ENCODE measurements around the gene ELFN1.
A peak's percentile ranks its signal among the peaks of the same experiment; 100 is the strongest.

The ELFN1 gene

GRCh38 chr7:1754345-1754908, 84.3 kb downstream of the ELFN1 start:
- TF ChIP-seq, protein P1, sequence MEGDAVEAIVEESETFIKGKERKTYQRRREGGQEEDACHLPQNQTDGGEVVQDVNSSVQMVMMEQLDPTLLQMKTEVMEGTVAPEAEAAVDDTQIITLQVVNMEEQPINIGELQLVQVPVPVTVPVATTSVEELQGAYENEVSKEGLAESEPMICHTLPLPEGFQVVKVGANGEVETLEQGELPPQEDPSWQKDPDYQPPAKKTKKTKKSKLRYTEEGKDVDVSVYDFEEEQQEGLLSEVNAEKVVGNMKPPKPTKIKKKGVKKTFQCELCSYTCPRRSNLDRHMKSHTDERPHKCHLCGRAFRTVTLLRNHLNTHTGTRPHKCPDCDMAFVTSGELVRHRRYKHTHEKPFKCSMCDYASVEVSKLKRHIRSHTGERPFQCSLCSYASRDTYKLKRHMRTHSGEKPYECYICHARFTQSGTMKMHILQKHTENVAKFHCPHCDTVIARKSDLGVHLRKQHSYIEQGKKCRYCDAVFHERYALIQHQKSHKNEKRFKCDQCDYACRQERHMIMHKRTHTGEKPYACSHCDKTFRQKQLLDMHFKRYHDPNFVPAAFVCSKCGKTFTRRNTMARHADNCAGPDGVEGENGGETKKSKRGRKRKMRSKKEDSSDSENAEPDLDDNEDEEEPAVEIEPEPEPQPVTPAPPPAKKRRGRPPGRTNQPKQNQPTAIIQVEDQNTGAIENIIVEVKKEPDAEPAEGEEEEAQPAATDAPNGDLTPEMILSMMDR (IDR thresholded peaks at IDR 0.05; ENCODE audit: borderline replicate concordance, insufficient read depth, low read depth, low read length): no peak
- H3K4me3 ChIP-seq (ENCODE audit: low read depth, low read length): no peak overlapping the region

DNA sequence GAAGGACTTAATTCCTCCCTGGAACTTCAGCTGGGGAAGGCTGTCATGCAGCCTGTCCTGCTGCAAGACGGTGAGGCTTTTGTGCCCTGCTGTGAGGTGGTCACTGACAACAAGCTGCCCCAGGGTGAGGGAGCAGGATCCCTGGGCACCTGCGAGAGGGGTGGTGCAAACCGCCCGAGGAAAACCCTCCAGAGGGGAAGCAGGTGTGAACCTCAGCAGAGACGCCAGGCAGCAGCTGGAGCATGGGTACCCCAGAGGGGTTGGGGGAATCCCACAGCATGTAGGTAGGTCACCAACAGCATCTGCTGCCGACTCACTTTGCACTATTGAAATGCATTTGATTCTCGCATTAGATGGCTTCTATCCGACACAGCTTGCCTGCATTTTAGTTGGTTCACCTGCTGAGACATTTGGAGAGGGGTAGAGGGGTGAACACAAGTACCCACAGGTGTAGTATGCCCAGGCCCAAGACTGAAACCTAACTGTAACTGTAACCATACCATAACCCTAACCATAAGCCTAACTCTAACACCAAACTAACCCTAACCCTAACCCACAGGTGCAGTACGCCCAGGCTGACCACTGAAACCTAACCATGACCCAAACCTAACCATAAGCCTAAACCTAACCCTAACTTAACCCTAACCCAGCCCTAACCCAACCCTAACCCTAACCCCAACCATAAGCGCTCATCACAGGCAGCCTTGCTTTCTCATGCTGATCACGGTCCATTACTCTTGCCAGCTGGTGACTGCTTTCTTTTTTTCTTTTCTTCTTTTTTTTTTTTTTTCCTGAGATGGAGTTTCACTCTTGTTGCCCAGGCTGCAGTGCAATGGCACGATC, 85.9 kb downstream of the ELFN1 start:
- TF ChIP-seq, protein P1 (IDR thresholded peaks at IDR 0.05; ENCODE audit: borderline replicate concordance, insufficient read depth, low read depth, low read length): no peak
- H3K4me3 ChIP-seq (ENCODE audit: low read depth, low read length): no peak overlapping the region

- TF ChIP-seq, protein P1 (IDR thresholded peaks at IDR 0.05; ENCODE audit: borderline replicate concordance, insufficient read depth, low read depth, low read length): no peak
- H3K4me3 ChIP-seq (ENCODE audit: low read depth, low read length): no peak overlapping the region
Observed at GRCh38 chr7:1757601-1758000, 87.5 kb downstream of the ELFN1 start.

DNA sequence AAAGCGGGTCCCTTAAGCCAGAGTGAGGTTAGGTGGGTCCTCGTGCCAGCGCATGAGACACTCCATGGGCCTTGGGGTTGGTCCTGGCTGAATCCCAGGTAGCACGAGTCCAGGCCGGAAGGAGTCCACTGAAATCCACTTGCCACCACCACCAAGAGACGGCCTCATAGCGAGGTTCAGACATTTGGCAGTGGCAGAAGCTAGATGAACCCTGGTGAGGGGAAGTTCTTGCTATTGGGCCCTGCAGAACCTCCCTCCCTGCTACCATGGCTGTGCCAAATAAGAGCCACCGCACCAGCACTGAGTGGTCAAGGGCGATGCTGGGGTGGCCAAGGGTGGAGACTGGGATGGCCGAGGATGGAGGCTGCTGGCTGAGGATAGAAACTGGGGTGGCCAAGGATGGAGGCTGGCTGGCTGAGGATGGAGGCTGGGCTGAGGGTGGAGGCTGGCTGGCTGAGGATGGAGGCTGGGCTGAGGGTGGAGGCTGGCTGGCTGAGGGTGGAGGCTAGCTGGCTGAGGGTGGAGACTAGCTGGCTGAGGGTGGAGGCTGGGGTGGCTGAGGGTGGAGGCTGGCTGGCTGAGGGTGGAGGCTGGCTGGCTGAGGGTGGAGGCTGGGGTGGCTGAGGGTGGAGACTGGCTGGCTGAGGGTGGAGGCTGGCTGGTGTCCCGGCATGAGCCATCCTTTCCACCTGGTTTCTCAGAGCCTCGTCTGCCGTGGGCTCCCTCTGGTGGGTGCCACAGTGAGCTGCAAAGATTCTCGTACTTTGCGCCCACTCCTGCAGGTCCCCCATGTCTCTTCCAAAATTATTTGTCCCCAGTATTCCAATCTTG, 88.2 kb downstream of the ELFN1 start:
- TF ChIP-seq, protein P1 (IDR thresholded peaks at IDR 0.05; ENCODE audit: borderline replicate concordance, insufficient read depth, low read depth, low read length): peak; percentile 60
- no peak overlapping the region for H3K4me3 ChIP-seq (ENCODE audit: low read depth, low read length)

DNA sequence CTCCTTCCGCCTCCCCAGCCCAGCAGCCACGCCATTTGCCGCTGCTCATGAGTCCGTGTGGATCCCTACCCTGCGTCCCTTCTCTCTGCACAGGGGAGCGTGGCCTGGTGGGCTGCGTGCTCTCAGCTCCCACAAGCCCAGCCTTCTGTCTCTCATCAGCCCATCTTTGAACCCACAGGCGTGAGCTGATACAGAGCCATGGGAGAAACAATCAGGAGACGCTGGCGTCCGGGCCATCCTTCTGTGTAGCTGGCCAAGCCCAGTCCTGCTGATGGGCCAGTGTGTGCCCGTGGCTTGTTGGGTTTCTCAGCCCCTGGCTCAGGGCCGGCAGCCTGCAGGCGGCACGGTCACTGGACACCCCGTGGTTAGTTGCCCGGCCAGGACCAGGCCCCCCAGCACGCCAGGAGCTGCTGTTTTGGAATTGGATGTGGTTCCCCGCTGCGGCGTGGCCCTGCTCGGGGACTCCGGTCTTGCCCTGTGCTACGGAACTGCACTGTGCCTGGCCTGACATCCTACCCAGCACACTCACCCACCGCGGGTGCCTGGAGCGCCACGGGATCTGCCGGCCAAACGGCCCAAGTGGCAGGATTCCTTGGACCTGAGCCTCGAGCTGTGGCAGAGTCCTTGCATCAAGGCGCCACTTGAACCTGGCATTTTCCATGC, 88.9 kb downstream of the ELFN1 start:
- H3K4me3 ChIP-seq (ENCODE audit: low read depth, low read length): no peak overlapping the region
- TF ChIP-seq, protein P1 (IDR thresholded peaks at IDR 0.05; ENCODE audit: borderline replicate concordance, insufficient read depth, low read depth, low read length): no peak

- TF ChIP-seq, protein P1 (IDR thresholded peaks at IDR 0.05; ENCODE audit: borderline replicate concordance, insufficient read depth, low read depth, low read length): no peak
- H3K4me3 ChIP-seq (ENCODE audit: low read depth, low read length): no peak overlapping the region
Observed at GRCh38 chr7:1761097-1761496, 91.0 kb downstream of the ELFN1 start.
